IMR-90 (cell line): ENCODE measurements around the gene CGNL1.

Source experiments
- BHLHE40 ChIP-seq: fragments of 150-350 bp; IDR thresholded peaks from 2 replicates; pipeline ENCODE4 v1.6.1; 2016; ENCODE audit warnings: mild to moderate bottlenecking, low read depth, low read length
- CTCF ChIP-seq: conservative IDR thresholded peaks from 2 replicates; pipeline ENCODE4 v1.5.1; 2012; ENCODE audit warnings: mild to moderate bottlenecking, low read depth, low read length, improper control_type of control experiment
- ELK1 ChIP-seq: fragments of 150-350 bp; IDR thresholded peaks from 2 replicates; pipeline ENCODE4 v1.6.1; 2016; ENCODE audit warnings: low read depth, mild to moderate bottlenecking, low read length, moderate library complexity, borderline replicate concordance
- MAZ ChIP-seq: IDR thresholded peaks from 2 replicates; pipeline ENCODE4 v1.6.1; 2012; ENCODE audit warnings: low read depth, mild to moderate bottlenecking, low read length, improper control_type of control experiment, moderate library complexity, borderline replicate concordance
- POLR2A ChIP-seq: IDR thresholded peaks from 2 replicates; pipeline ENCODE4 v1.6.1; 2012; ENCODE audit warnings: mild to moderate bottlenecking, low read depth, low read length

GRCh38 chr15:57506422-57506821 is 130.1 kb downstream of the CGNL1 start:
- TF ChIP-seq CTCF (no peak), POLR2A (no peak), MAZ (no peak), ELK1 (no peak), BHLHE40 (no peak)
